ENCODE measurements around the gene RHOU.

RHOU gene

GRCh38 chr1:228753786-228754360 lies 18.6 kb downstream of the RHOU start:
- TF ChIP-seq POLR2AphosphoS5 (IDR thresholded peaks at IDR 0.05; ENCODE audit: low read depth, low read length): no peak
- TF ChIP-seq TAF1 (IDR thresholded peaks at IDR 0.05; ENCODE audit: borderline replicate concordance, insufficient read depth, low read length): no peak
- TF ChIP-seq REST (IDR thresholded peaks at IDR 0.05; ENCODE audit: insufficient read depth in 1 of 2, low read depth in 2 of 2, low read length in 2 of 2): no peak
- TF ChIP-seq SIN3A (IDR thresholded peaks at IDR 0.05; ENCODE audit: borderline replicate concordance, insufficient read depth, low read length): no peak
- no peak for TF ChIP-seq FOXP2 (optimal IDR thresholded peaks at IDR 0.05; ENCODE audit: borderline replicate concordance, extremely low read depth, extremely low read length, insufficient read depth)

- TF ChIP-seq TAF1 (IDR thresholded peaks at IDR 0.05; ENCODE audit: borderline replicate concordance, insufficient read depth, low read length) (no peak), SIN3A (IDR thresholded peaks at IDR 0.05; ENCODE audit: borderline replicate concordance, insufficient read depth, low read length) (no peak), REST (IDR thresholded peaks at IDR 0.05; ENCODE audit: insufficient read depth in 1 of 2, low read depth in 2 of 2, low read length in 2 of 2) (no peak), FOXP2 (optimal IDR thresholded peaks at IDR 0.05; ENCODE audit: borderline replicate concordance, extremely low read depth, extremely low read length, insufficient read depth) (no peak), POLR2AphosphoS5 (IDR thresholded peaks at IDR 0.05; ENCODE audit: low read depth, low read length) (no peak)
Observed at GRCh38 chr1:228754646-228755268, 19.5 kb downstream of the RHOU start.

DNA sequence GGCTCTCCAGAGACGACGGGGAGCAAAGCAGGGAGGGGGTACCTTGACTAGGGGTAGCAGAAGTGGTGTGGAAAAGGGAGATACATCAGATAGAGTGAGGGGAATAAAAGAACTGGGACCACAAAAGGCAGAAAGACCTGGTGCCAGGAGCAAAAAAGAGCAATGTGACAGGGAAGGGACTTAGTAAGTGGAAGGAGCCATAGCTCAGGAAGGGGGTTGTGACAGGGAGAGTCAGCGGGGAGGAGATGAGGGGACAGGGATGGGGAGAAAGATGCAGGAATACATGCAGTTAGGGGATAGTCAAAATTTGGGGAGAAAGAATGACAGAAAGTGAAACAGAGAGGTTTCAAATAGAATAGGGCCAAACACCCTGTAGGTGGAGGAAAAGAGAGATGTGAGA lies 20.5 kb downstream of the RHOU start:
- TF ChIP-seq TAF1 (IDR thresholded peaks at IDR 0.05; ENCODE audit: borderline replicate concordance, insufficient read depth, low read length): no peak
- no peak for TF ChIP-seq POLR2AphosphoS5 (IDR thresholded peaks at IDR 0.05; ENCODE audit: low read depth, low read length)
- no peak for TF ChIP-seq REST (IDR thresholded peaks at IDR 0.05; ENCODE audit: insufficient read depth in 1 of 2, low read depth in 2 of 2, low read length in 2 of 2)
- TF ChIP-seq SIN3A (IDR thresholded peaks at IDR 0.05; ENCODE audit: borderline replicate concordance, insufficient read depth, low read length): no peak
- no peak for TF ChIP-seq FOXP2 (optimal IDR thresholded peaks at IDR 0.05; ENCODE audit: borderline replicate concordance, extremely low read depth, extremely low read length, insufficient read depth)

GRCh38 chr1:228756457-228756856 lies 21.2 kb downstream of the RHOU start:
- TF ChIP-seq SIN3A (IDR thresholded peaks at IDR 0.05; ENCODE audit: borderline replicate concordance, insufficient read depth, low read length) (no peak), FOXP2 (optimal IDR thresholded peaks at IDR 0.05; ENCODE audit: borderline replicate concordance, extremely low read depth, extremely low read length, insufficient read depth) (no peak), TAF1 (IDR thresholded peaks at IDR 0.05; ENCODE audit: borderline replicate concordance, insufficient read depth, low read length) (no peak)

DNA sequence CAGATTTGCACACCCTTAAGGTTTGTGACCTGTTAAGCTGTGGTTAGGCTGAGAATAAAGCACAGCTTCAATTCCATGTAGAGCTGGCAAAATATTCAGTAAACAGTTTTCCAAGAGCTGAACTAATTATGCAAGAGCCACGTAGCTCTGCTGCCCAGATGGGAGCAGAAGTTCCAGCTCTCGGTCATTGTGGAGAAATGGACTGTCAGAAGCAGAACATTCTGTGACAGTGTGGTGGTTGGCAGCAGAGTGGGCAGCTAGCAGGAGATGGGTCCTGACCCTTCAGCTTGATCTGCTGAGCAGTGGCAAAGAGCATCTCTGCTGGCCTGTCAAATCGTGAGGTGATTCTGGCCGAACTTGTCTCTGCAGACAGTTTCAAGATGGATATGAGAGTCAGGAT lies 23.2 kb downstream of the RHOU start:
- no peak for TF ChIP-seq TAF1 (IDR thresholded peaks at IDR 0.05; ENCODE audit: borderline replicate concordance, insufficient read depth, low read length)
- TF ChIP-seq REST (IDR thresholded peaks at IDR 0.05; ENCODE audit: insufficient read depth in 1 of 2, low read depth in 2 of 2, low read length in 2 of 2): no peak
- no peak for TF ChIP-seq FOXP2 (optimal IDR thresholded peaks at IDR 0.05; ENCODE audit: borderline replicate concordance, extremely low read depth, extremely low read length, insufficient read depth)
- no peak for TF ChIP-seq SIN3A (IDR thresholded peaks at IDR 0.05; ENCODE audit: borderline replicate concordance, insufficient read depth, low read length)
- no peak for TF ChIP-seq POLR2AphosphoS5 (IDR thresholded peaks at IDR 0.05; ENCODE audit: low read depth, low read length)

Data from PFSK-1 (cell line).